Fibroblast of upper back skin (primary cell): Measurements from ENCODE around the gene KIAA0930.

Experiments used
- DNase-seq: peaks from one replicate; pipeline ENCODE4 v3.0.0-alpha.2; 2013

Gene KIAA0930

DNA sequence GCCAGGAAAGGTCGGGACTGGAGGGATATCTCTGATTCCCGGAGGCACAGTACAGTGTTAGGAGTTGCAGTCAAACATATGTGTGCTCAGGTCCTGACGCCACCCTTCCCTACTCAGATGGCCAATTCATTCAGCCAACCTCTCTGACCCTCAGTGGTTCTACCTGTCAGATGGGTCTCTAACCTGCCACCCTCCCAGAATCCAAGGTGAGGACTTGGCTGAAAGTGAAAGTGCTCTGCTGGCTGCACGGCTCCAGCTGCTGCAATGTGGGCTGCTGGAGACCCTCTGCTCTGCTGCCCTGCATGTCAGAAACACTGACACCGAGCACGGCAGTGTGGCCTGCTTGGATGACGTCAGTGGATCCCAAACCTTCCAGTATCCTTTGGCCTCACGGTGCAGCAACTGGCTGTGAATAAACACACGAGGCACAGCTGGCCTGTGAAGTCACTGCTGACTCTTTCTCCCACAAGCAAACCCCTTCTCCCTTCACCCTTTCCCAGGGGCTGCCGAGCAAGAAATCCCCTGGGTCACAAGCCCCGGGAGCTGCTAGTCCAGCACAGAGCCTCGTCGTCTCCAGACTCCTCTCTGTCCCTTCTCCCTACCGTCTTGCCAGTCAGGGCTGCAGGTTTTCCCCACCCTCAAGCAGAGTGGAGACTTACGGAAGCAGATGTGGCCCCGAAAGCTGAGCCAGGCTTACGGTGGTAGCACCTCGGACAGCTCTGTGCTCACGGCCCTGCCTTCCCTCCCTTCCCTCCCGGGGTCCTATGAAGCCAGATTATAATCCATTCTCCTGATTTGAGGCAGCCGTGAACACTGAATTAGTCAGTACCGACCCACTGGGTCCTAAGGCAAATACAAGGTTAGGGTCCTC, 24.3 kb downstream of the KIAA0930 start:
- DNase-seq = peak; percentile 27

GRCh38 chr22:45212992-45213751, 27.5 kb downstream of the KIAA0930 start:
- DNase-seq = no peak

- peak; percentile 91 for DNase-seq
Observed at GRCh38 chr22:45212306-45212709, 28.4 kb downstream of the KIAA0930 start.

DNA sequence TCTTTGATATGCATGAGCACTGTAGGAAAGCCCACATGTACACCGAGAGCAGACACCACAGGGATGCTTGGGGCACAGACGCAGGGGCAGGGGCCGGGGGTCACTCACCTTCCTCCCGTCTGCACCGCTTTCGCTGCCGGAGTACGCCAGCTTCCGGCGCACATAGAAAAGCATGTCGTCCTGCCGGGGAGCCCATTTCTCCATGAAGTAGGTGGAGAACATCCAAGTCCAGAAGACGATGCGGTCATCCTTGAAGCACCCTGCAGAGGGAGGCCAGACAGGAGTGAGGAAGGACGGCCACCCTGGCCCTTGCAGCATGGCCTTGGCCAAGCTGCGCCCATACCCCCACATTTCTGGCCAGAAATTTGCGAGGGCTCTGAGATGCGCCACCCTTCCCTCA, 28.8 kb downstream of the KIAA0930 start:
- DNase-seq = no peak

DNA sequence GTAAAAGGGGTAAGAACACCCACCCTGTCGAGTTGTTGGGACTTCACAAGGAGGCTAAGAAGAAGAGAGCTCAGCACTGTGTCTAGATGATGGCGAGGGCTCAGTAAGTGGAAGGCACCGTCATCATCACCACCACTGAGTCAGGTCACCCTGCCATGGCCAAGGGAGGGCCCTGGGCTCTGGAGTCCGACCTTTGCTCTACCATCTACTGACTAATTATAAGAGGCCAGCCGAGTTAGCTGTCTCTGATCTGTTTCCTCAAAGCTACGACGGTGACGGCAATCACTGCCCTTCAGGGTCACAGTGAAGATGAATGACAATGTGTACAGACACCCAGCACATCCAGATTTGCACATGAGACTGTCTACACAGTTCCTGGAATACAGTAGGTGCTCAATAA, 29.3 kb downstream of the KIAA0930 start:
- DNase-seq = no peak

DNA sequence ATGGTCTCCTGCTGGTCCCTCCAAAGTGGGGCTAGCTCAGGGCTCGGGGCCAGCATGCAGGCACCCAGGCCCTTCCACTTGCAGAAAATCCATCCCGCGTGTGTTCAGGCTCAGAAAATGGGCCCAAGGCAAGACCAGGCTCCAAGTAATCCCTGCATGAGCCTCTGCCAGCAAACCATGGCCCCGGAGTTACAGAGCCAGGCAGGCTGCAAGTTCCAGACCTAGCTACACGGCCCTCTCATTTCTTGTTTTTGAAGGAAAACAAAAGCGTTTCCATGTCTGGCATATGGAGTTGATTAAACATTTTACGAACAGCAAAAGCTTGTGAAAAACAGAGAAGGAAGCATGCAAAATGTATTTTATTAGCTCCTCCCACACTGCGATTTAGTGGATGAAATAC, 29.7 kb downstream of the KIAA0930 start:
- DNase-seq = peak; percentile 78

GRCh38 chr22:45210577-45210976, 30.1 kb downstream of the KIAA0930 start:
- DNase-seq = no peak

DNA sequence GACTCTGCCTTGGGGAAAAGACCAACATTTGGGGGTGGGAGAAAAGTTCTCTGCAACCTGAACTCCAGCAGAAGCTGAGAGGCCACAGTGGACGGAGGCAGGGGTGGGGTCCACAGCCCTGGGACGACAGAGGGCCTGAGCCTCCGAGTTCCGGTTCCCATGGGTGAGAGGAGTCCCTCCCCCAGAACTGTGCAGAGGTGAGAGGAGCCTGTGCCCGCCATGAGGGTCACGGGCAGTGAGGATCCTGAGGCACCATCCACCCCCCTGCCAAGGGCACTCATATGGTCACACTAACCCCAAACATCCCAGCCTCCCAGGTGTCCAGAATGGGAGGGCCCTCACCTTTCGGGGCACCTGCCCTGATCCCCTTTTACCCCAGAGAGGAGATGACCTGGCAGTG, 30.5 kb downstream of the KIAA0930 start:
- no peak for DNase-seq

DNA sequence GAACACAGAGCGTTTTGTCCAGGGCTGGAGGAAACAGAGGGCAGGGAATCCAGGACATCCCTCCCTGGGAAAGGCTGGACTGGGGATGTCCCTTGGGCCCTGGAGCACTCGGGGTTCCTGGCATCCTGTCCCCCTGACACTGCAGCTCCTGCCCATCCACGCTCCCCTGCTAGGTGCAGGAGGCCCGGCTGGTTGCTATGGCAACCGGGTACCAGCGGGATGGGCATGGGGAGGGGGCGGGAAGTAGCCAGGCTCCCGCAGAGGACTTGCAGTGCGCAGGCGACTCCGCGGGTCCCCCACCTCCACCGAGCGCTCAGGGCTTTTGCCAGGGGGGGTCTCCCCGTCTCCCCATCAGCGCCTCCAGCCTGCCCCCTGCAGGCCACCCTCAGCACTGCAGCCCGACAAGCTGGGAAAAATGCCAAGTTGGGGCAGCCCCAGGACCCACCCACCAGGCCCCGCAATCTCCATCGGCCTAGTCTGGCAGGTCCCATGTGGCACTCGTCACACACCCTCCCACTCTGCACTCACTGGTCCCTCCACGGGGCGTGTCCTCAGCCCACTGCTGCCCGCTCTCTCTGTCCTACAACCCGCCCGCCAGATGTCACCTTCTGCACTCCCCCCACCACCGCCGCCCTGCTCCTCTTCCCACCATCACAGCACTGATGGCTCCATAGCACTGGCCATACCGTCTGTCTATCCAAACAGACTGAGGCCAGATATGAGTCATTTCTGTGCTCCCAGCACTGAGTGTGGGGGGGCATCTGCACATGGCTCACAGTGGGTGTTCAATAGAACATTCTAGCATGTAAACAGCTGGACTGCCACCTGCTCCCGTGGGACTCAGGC, 31.5 kb downstream of the KIAA0930 start:
- DNase-seq = peak; percentile 75

GRCh38 chr22:45208696-45208992, 32.0 kb downstream of the KIAA0930 start:
- no peak for DNase-seq

- DNase-seq = peak; percentile 62
Observed at GRCh38 chr22:45207981-45208664, 32.6 kb downstream of the KIAA0930 start.

DNA sequence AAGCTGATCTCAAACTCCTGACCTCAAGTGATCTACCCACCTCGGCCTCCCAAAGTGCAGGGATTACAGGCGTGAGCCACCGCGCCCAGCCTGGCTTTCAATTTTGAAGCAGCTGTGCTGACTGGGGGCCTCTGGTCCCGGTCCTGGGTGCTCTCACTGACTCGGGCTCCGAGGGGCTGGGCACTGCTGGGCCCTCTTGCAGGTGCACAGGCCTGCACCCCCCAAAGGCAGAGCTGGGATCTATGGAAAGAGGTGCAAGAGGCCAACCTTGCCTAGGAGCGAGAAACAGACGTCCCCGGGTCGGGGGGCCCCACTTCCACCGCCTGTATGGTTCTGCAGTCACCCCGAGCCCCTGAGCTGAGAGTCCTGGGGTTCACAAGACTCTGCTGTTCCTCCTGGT, 33.2 kb downstream of the KIAA0930 start:
- DNase-seq = no peak

- no peak for DNase-seq
Observed at GRCh38 chr22:45206233-45206632, 34.5 kb downstream of the KIAA0930 start.

- DNase-seq = no peak
Observed at GRCh38 chr22:45205276-45205925, 35.3 kb downstream of the KIAA0930 start.

- DNase-seq = no peak
Observed at GRCh38 chr22:45204819-45205218, 35.9 kb downstream of the KIAA0930 start.

- DNase-seq = no peak
Observed at GRCh38 chr22:45204241-45204640, 36.5 kb downstream of the KIAA0930 start.

GRCh38 chr22:45203150-45203951, 37.3 kb downstream of the KIAA0930 start:
- DNase-seq = no peak

GRCh38 chr22:45202333-45203149, 38.2 kb downstream of the KIAA0930 start:
- DNase-seq = no peak

GRCh38 chr22:45201678-45202332, 38.9 kb downstream of the KIAA0930 start:
- peak; percentile 84 for DNase-seq
